ENCODE data around the gene SH3TC1. TPM values are rescaled to one million over a fixed set of nuclear protein-coding genes. Genes with fewer than 3 reads are reported as not detected.

SH3TC1 gene
- polyA plus RNA-seq, 3 donors, result 36.9 to 85.7 (median 41.9) TPM

DNA sequence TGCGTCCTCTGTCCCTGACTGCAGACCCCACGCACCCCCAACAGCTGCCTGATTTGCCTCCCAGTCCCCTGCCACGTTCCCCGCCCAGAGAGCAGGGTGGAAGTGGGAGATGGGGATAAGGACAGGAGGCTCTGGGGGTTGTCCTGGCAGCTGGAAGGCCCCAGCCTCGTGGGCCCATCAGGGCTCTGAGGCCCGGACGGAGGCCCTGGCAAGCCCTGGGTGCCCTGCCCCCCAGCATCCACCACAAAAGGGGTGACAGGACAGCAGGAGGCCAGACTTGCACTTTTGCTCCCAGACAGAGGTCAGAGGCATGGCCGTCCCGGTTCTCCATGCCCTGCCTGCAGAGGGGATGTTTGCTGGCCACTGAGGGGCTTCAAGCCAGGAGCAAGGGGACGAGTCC is 4.7 kb downstream of the SH3TC1 start:
- H3K79me2 ChIP-seq (ENCODE audit: insufficient read depth, low read length), result peaks cover 91% of the 10 kb centered on the region
- no peak overlapping the region for H3K4me2 ChIP-seq (replicated peaks; ENCODE audit: extremely low read depth, low read length, poor library complexity, severe bottlenecking)
- H3K4me3 Mint-ChIP-seq, result peak overlapping the region in 1 of 2 donors; percentile 72
- no peak overlapping the region for H3K9ac ChIP-seq (ENCODE audit: insufficient read depth, low read length, poor library complexity, severe bottlenecking)
- intact Hi-C loops (cut with micrococcal nuclease), result no loop called here
- H3K27ac Mint-ChIP-seq, result peak overlapping the region in 2 of 7 donors; percentile 46 to 68
- TF ChIP-seq, protein P1, sequence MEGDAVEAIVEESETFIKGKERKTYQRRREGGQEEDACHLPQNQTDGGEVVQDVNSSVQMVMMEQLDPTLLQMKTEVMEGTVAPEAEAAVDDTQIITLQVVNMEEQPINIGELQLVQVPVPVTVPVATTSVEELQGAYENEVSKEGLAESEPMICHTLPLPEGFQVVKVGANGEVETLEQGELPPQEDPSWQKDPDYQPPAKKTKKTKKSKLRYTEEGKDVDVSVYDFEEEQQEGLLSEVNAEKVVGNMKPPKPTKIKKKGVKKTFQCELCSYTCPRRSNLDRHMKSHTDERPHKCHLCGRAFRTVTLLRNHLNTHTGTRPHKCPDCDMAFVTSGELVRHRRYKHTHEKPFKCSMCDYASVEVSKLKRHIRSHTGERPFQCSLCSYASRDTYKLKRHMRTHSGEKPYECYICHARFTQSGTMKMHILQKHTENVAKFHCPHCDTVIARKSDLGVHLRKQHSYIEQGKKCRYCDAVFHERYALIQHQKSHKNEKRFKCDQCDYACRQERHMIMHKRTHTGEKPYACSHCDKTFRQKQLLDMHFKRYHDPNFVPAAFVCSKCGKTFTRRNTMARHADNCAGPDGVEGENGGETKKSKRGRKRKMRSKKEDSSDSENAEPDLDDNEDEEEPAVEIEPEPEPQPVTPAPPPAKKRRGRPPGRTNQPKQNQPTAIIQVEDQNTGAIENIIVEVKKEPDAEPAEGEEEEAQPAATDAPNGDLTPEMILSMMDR (IDR thresholded peaks at IDR 0.05), result no peak
- peaks cover 0 to 3% (median 0%) of the 10 kb centered on the region in 3 donors for H3K27me3 Mint-ChIP-seq (ENCODE audit: low read depth in 3 of 3)
- WGBS (ENCODE audit: insufficient coverage), result 82% methylated on average over 6 of the region's 10 CpGs
- H2AFZ ChIP-seq (ENCODE audit: insufficient read depth, low read depth, low read length, poor library complexity, severe bottlenecking), result no peak overlapping the region
- no peak for DNase-seq
- H3K36me3 ChIP-seq (replicated peaks in 1 of 2; ENCODE audit: control insufficient read depth in 1 of 2, insufficient read depth in 2 of 2, low read length in 2 of 2), result peaks cover 4 to 34% of the 10 kb centered on the region in 2 donors
- no peaks in the 10 kb centered on the region for H3K27me3 ChIP-seq (ENCODE audit: control insufficient read depth in 2 of 2, insufficient read depth in 2 of 2, low read length in 2 of 2)
- peaks cover 51 to 64% of the 10 kb centered on the region in 2 donors for H3K36me3 Mint-ChIP-seq
- peaks cover 0 to under 1% (median 0%) of the 10 kb centered on the region in 7 donors for H3K9me3 Mint-ChIP-seq
- peaks cover 83% of the 10 kb centered on the region for H3K4me1 Mint-ChIP-seq
- no peak overlapping the region for H3K4me3 ChIP-seq (replicated peaks in 1 of 3; ENCODE audit: low read depth in 2 of 3, low read length in 3 of 3)
- no peak overlapping the region for H3K27ac ChIP-seq (ENCODE audit: low read depth in 1 of 2, low read length in 2 of 2)
- peaks cover 86% of the 10 kb centered on the region for H4K20me1 ChIP-seq (ENCODE audit: insufficient read depth, low read length)
- no peaks in the 10 kb centered on the region for H3K9me3 ChIP-seq (replicated peaks in 1 of 2; ENCODE audit: control insufficient read depth in 1 of 2, insufficient read depth in 1 of 2, low read length in 2 of 2)
- H3K4me1 ChIP-seq (ENCODE audit: control insufficient read depth in 1 of 2, insufficient read depth in 2 of 2, low read length in 2 of 2), result peaks cover 89 to 97% of the 10 kb centered on the region in 2 donors

DNA sequence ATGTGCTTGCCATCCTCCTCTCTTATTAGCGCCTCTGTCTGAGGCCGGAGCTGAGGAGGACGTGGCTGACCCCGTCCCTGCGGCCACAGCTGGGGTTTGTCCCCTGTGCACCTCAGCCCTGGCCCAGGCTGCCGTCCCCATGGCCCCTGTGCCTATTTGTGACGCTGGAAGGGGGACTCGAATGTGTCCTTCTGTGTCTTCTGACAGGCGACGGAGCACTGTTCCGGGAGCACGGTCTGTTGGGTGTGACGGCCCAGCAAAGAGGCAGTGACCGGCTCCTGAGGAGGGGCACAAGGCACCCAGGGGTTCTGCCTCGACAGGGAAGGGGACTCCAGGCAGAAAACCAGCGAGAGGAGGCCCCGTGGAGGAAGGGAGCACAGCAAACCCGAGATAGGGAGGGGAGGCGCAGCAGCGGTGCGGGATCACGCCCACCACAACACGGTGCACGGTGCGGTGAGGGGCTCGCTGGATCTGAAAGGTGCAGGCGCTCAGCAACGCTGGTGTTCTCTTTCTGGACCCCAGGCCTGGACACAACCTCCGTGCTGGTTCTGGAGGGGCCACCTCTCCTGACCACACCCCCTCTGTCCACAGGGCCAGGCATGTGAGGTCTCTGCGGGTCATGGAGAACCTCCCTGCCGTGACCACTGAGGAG is 5.6 kb downstream of the SH3TC1 start:
- H3K27ac Mint-ChIP-seq, result peak overlapping the region in 2 of 7 donors; percentile 56 to 86
- Histone ChIP-seq H2AFZ (ENCODE audit: insufficient read depth, low read depth, low read length, poor library complexity, severe bottlenecking) (no peak overlapping the region), H3K36me3 (replicated peaks in 1 of 2; ENCODE audit: control insufficient read depth in 1 of 2, insufficient read depth in 2 of 2, low read length in 2 of 2) (peaks cover 10 to 43% of the 10 kb centered on the region in 2 donors), H3K4me2 (replicated peaks; ENCODE audit: extremely low read depth, low read length, poor library complexity, severe bottlenecking) (peak overlapping the region; percentile 44), H3K4me1 (ENCODE audit: control insufficient read depth in 1 of 2, insufficient read depth in 2 of 2, low read length in 2 of 2) (peaks cover 91 to 100% of the 10 kb centered on the region in 2 donors), H3K9me3 (replicated peaks in 1 of 2; ENCODE audit: control insufficient read depth in 1 of 2, insufficient read depth in 1 of 2, low read length in 2 of 2) (no peaks in the 10 kb centered on the region), H3K4me3 (replicated peaks in 1 of 3; ENCODE audit: low read depth in 2 of 3, low read length in 3 of 3) (no peak overlapping the region), H4K20me1 (ENCODE audit: insufficient read depth, low read length) (peaks cover 90% of the 10 kb centered on the region), H3K27ac (ENCODE audit: low read depth in 1 of 2, low read length in 2 of 2) (peak overlapping the region; percentile 36 to 62), H3K27me3 (ENCODE audit: control insufficient read depth in 2 of 2, insufficient read depth in 2 of 2, low read length in 2 of 2) (no peaks in the 10 kb centered on the region), H3K79me2 (ENCODE audit: insufficient read depth, low read length) (peaks cover 90% of the 10 kb centered on the region), H3K9ac (ENCODE audit: insufficient read depth, low read length, poor library complexity, severe bottlenecking) (no peak overlapping the region)
- H3K4me3 Mint-ChIP-seq, result peak overlapping the region in 1 of 2 donors; percentile 15
- no peaks in the 10 kb centered on the region for H3K9me3 Mint-ChIP-seq
- intact Hi-C loops (cut with micrococcal nuclease), result loop anchor here in 1 of 2 donors (5.0 kb wide), 1 partner anchor 47 kb away; the partner anchor contains the start of gene ABLIM2
- peaks cover 59 to 73% of the 10 kb centered on the region in 2 donors for H3K36me3 Mint-ChIP-seq
- TF ChIP-seq, protein P1 (IDR thresholded peaks at IDR 0.05), result no peak
- WGBS (ENCODE audit: insufficient coverage), result 87% methylated on average over 28 of the region's 31 CpGs
- no peak for DNase-seq
- H3K27me3 Mint-ChIP-seq (ENCODE audit: low read depth in 3 of 3), result peaks cover 0 to 3% (median 0%) of the 10 kb centered on the region in 3 donors
- H3K4me1 Mint-ChIP-seq, result peaks cover 90% of the 10 kb centered on the region

All from CD14-positive monocyte (primary cell).